HL-60 (cell line): ENCODE measurements around the gene SIN3B.

Source experiments
- DNase-seq, 2 experiments: peaks; one replicate each; pipeline ENCODE4 v3.0.0-alpha.2; 2010 to 2020; ENCODE audit warnings: low read depth in 1 of 2, low spot score in 1 of 2
- H3K27ac ChIP-seq: fragments of 250-450 bp; sonication (Bioruptor Pico); replicated peaks from 2 replicates; pipeline ENCODE4 v1.5.1; 2020; ENCODE audit warnings: mild to moderate bottlenecking, moderate library complexity
- H3K27me3 ChIP-seq: fragments of 250-450 bp; sonication (Bioruptor Pico); 2 replicates; pipeline ENCODE4 v1.5.1; 2021; ENCODE audit warnings: mild to moderate bottlenecking, moderate library complexity; ENCODE audit not compliant: insufficient read depth, poor library complexity, severe bottlenecking
- H3K4me3 ChIP-seq: replicated peaks from 2 replicates; pipeline ENCODE4 v1.5.1; 2011; ENCODE audit warnings: mild to moderate bottlenecking, control low read depth, low read length; ENCODE audit not compliant: insufficient read depth
- GABPA ChIP-seq: IDR thresholded peaks from 2 replicates; pipeline ENCODE4 v1.6.1; 2012; ENCODE audit warnings: low read depth
- POLR2AphosphoS5 ChIP-seq: IDR thresholded peaks from 2 replicates; pipeline ENCODE4 v1.6.1; 2012; ENCODE audit warnings: low read depth
- SPI1 ChIP-seq: IDR thresholded peaks from 2 replicates; pipeline ENCODE4 v1.6.1; 2012; ENCODE audit warnings: low read depth, mild to moderate bottlenecking, borderline replicate concordance
- TF ChIP-seq, protein P1 (sequence below): IDR thresholded peaks from one replicate; pipeline ENCODE4 v1.5.1; 2011; ENCODE audit warnings: low read length, control low read depth, inconsistent platforms; ENCODE audit not compliant: insufficient read depth
- TF ChIP-seq, protein P2 (sequence below): IDR thresholded peaks from 2 replicates; pipeline ENCODE4 v1.6.1; 2012; ENCODE audit warnings: low read depth; ENCODE audit not compliant: insufficient replicate concordance

Gene SIN3B

DNA sequence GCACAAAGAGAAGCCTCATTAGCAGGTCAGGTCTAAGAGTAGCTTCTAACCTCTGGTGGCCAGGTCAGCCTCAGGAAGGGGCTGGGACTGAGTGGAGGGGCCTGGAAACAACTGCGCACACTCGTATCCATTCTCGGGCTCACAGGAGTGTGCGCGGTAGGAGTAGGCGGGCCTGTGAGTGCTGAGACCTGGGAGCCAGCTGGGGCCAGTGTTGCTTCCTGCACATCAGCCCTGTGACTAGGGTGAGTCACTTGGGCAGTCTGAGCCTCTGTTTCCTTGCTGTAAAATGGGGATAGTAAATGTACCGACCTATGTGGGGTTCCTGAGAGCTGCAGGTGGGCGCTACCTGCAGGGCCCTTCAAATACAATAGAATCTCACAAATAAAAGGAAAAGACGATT lies 26.9 kb downstream of the SIN3B start:
- DNase-seq, result no peak
- H3K27me3 ChIP-seq, result no peaks in the 10 kb centered on the region
- H3K27ac ChIP-seq, result no peak overlapping the region
- TF ChIP-seq, protein P1, sequence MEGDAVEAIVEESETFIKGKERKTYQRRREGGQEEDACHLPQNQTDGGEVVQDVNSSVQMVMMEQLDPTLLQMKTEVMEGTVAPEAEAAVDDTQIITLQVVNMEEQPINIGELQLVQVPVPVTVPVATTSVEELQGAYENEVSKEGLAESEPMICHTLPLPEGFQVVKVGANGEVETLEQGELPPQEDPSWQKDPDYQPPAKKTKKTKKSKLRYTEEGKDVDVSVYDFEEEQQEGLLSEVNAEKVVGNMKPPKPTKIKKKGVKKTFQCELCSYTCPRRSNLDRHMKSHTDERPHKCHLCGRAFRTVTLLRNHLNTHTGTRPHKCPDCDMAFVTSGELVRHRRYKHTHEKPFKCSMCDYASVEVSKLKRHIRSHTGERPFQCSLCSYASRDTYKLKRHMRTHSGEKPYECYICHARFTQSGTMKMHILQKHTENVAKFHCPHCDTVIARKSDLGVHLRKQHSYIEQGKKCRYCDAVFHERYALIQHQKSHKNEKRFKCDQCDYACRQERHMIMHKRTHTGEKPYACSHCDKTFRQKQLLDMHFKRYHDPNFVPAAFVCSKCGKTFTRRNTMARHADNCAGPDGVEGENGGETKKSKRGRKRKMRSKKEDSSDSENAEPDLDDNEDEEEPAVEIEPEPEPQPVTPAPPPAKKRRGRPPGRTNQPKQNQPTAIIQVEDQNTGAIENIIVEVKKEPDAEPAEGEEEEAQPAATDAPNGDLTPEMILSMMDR, result no peak
- no peak for TF ChIP-seq GABPA
- no peak overlapping the region for H3K4me3 ChIP-seq

DNA sequence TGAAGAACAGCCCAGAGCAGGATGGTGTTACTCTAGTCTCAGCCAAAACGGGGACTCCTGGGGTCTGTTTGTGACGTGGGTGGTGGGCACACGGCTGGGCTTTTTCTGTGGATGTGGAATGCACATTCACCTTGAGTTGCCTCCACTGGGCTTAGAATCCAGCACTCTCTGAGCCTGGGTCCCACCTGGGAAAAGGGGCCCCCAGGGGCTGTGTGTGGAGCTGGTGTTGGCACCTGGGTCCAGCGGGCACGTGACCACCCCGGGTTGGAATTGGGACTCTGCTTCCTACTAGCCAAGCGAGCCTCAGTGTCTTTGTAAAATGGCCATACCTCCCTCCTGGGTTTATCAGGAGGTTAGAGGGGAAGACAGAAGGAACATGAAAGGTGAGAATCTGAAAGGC lies 30.4 kb downstream of the SIN3B start:
- no peak for DNase-seq
- Histone ChIP-seq H3K27ac (no peak overlapping the region), H3K4me3 (no peak overlapping the region), H3K27me3 (no peaks in the 10 kb centered on the region)
- TF ChIP-seq POLR2AphosphoS5 (no peak), SPI1 (no peak), GABPA (no peak)
- TF ChIP-seq, protein P2, sequence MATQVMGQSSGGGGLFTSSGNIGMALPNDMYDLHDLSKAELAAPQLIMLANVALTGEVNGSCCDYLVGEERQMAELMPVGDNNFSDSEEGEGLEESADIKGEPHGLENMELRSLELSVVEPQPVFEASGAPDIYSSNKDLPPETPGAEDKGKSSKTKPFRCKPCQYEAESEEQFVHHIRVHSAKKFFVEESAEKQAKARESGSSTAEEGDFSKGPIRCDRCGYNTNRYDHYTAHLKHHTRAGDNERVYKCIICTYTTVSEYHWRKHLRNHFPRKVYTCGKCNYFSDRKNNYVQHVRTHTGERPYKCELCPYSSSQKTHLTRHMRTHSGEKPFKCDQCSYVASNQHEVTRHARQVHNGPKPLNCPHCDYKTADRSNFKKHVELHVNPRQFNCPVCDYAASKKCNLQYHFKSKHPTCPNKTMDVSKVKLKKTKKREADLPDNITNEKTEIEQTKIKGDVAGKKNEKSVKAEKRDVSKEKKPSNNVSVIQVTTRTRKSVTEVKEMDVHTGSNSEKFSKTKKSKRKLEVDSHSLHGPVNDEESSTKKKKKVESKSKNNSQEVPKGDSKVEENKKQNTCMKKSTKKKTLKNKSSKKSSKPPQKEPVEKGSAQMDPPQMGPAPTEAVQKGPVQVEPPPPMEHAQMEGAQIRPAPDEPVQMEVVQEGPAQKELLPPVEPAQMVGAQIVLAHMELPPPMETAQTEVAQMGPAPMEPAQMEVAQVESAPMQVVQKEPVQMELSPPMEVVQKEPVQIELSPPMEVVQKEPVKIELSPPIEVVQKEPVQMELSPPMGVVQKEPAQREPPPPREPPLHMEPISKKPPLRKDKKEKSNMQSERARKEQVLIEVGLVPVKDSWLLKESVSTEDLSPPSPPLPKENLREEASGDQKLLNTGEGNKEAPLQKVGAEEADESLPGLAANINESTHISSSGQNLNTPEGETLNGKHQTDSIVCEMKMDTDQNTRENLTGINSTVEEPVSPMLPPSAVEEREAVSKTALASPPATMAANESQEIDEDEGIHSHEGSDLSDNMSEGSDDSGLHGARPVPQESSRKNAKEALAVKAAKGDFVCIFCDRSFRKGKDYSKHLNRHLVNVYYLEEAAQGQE, result no peak
- TF ChIP-seq, protein P1, result no peak

DNA sequence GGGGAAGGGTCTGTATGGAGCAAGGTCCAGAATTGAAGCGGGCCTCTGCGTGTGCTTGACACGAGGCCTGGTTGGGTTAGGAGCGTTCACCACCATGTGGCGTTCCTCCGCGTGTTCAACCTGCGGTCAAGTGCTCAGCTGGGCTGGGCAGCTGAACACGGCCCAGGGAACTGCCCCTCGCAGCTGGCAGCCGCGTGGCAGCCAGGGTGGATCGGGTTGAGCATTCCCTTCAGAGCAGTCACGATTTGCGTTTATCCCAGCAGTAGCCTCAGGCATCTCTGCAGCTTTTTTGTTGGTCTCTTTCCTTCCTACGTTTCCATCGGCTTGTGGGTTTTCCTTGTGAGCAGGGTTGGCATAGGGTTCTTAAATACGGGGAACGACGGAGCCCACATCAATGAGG lies 30.9 kb downstream of the SIN3B start:
- no peak for DNase-seq
- no peak overlapping the region for H3K4me3 ChIP-seq
- no peak for TF ChIP-seq GABPA
- TF ChIP-seq, protein P2, result no peak
- no peak for TF ChIP-seq SPI1
- TF ChIP-seq, protein P1, result no peak
- no peak for TF ChIP-seq POLR2AphosphoS5
- no peaks in the 10 kb centered on the region for H3K27me3 ChIP-seq
- H3K27ac ChIP-seq, result no peak overlapping the region

DNA sequence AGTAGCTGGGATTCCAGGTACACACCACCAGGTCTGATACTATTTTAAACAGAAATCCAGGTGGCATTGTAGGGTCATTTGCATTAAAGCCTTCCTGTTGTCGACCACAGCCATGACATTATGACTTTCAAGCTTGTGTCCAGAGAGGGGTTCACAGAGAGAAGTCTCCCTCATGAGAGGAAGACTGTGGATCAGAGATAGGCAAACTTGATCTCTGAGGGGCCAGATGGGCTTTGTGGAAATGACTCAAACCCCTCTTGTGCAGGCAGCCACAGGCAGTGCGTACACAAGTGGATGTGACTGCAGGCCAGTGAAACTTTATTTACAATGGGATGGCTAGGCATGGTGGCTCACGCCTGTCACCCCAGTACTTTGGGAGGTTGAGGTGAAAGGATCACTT lies 31.8 kb downstream of the SIN3B start:
- TF ChIP-seq, protein P2, result no peak
- TF ChIP-seq SPI1 (no peak), GABPA (no peak), POLR2AphosphoS5 (no peak)
- TF ChIP-seq, protein P1, result no peak
- DNase-seq, result no peak
- H3K4me3 ChIP-seq, result no peak overlapping the region
- H3K27ac ChIP-seq, result no peak overlapping the region
- no peaks in the 10 kb centered on the region for H3K27me3 ChIP-seq
